MM.1S (cell line): ENCODE data around the gene GBF1.

Experiments used
- DNase-seq: peaks from one replicate; pipeline ENCODE4 v3.0.0-alpha.2; 2015
- H2AFZ ChIP-seq: fragments of 300-600 bp; sonication (generic); 2 replicates; pipeline ENCODE4 v1.6.0; 2016; ENCODE audit warnings: antibody characterized with exemption, low read length
- H3F3A ChIP-seq: fragments of 300-600 bp; sonication (generic); 2 replicates; pipeline ENCODE4 v1.6.1; 2016; ENCODE audit warnings: mild to moderate bottlenecking, antibody characterized with exemption, low read length, moderate library complexity, mixed read lengths; ENCODE audit not compliant: insufficient read depth
- H3K27ac ChIP-seq: fragments of 300-600 bp; sonication (generic); 2 replicates; pipeline ENCODE4 v1.5.1; 2016; ENCODE audit warnings: mild to moderate bottlenecking, low read length
- H3K27me3 ChIP-seq: fragments of 300-600 bp; sonication (generic); replicated peaks from 2 replicates; pipeline ENCODE4 v1.6.0; 2016; ENCODE audit warnings: low read length; ENCODE audit not compliant: insufficient read depth
- H3K36me3 ChIP-seq: fragments of 300-600 bp; sonication (generic); replicated peaks from 2 replicates; pipeline ENCODE4 v1.6.1; 2016; ENCODE audit warnings: mild to moderate bottlenecking, low read length, mixed read lengths; ENCODE audit not compliant: insufficient read depth
- H3K4me1 ChIP-seq: fragments of 300-600 bp; sonication (generic); 2 replicates; pipeline ENCODE4 v1.6.1; 2016; ENCODE audit warnings: low read length, mixed read lengths
- H3K4me2 ChIP-seq: fragments of 300-600 bp; sonication (generic); 2 replicates; pipeline ENCODE4 v1.6.0; 2016; ENCODE audit warnings: low read depth, low read length
- H3K4me3 ChIP-seq: fragments of 300-600 bp; sonication (generic); 2 replicates; pipeline ENCODE4 v1.5.1; 2016; ENCODE audit warnings: low read length, mixed read lengths
- H3K79me2 ChIP-seq: fragments of 300-600 bp; sonication (generic); 2 replicates; pipeline ENCODE4 v1.6.1; 2016; ENCODE audit warnings: mixed run types, low read length, mixed read lengths
- H3K9ac ChIP-seq: fragments of 300-600 bp; sonication (generic); 2 replicates; pipeline ENCODE4 v1.6.1; 2016; ENCODE audit warnings: low read length, mixed read lengths
- H3K9me2 ChIP-seq: fragments of 300-600 bp; sonication (generic); replicated peaks from 2 replicates; pipeline ENCODE4 v1.6.1; 2016; ENCODE audit warnings: mild to moderate bottlenecking, low read length, mixed read lengths; ENCODE audit not compliant: insufficient read depth
- H3K9me3 ChIP-seq: fragments of 300-600 bp; sonication (generic); replicated peaks from 2 replicates; pipeline ENCODE4 v1.6.1; 2016; ENCODE audit warnings: mild to moderate bottlenecking, low read length, mixed read lengths; ENCODE audit not compliant: insufficient read depth
- H4K20me1 ChIP-seq: fragments of 300-600 bp; sonication (generic); 2 replicates; pipeline ENCODE4 v1.6.1; 2016; ENCODE audit warnings: mild to moderate bottlenecking, low read length, moderate library complexity, mixed read lengths; ENCODE audit not compliant: insufficient read depth
- EZH2 ChIP-seq: fragments of 300-600 bp; sonication (generic); optimal IDR thresholded peaks from 2 replicates; pipeline ENCODE3; 2017; ENCODE audit warnings: low read depth, mild to moderate bottlenecking, antibody characterized with exemption, low read length, mixed read lengths
- EZH2phosphoT487 ChIP-seq: fragments of 300-600 bp; sonication (generic); IDR thresholded peaks from 2 replicates; pipeline ENCODE4 v1.6.1; 2018; ENCODE audit warnings: antibody characterized with exemption, low read length
- TF ChIP-seq, protein P1 (sequence below): fragments of 300-600 bp; sonication (generic); IDR thresholded peaks from 2 replicates; pipeline ENCODE4 v1.5.1; 2016; ENCODE audit warnings: antibody characterized with exemption, low read length, mixed read lengths

The GBF1 gene

DNA sequence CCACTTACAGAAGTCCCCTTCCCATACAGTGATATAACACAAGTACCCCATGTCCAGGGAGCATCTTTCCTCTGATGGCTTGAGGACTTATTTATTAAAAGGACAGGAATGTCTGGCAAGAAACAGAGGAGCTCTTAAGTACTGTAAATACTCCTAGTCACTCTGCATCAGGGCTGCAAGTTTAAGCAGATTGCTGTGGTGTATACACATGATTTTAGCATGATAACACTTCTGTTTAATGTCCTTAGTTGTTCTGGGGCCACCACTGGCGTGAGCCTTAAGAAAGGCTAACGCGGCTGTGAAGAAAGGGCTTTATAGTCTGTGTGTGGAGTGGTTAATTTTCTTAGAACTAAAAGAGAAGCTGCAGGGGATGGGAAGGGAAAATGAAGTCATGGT is 65.7 kb downstream of the GBF1 start:
- H3K4me3 ChIP-seq = no peak overlapping the region
- no peak overlapping the region for H3K27ac ChIP-seq
- no peak overlapping the region for H3K9ac ChIP-seq
- H4K20me1 ChIP-seq = 0 out of 2 replicates have a peak, but pooled peaks cover 5% of the 10 kb centered on the region
- no peak overlapping the region for H2AFZ ChIP-seq
- TF ChIP-seq, protein P1, sequence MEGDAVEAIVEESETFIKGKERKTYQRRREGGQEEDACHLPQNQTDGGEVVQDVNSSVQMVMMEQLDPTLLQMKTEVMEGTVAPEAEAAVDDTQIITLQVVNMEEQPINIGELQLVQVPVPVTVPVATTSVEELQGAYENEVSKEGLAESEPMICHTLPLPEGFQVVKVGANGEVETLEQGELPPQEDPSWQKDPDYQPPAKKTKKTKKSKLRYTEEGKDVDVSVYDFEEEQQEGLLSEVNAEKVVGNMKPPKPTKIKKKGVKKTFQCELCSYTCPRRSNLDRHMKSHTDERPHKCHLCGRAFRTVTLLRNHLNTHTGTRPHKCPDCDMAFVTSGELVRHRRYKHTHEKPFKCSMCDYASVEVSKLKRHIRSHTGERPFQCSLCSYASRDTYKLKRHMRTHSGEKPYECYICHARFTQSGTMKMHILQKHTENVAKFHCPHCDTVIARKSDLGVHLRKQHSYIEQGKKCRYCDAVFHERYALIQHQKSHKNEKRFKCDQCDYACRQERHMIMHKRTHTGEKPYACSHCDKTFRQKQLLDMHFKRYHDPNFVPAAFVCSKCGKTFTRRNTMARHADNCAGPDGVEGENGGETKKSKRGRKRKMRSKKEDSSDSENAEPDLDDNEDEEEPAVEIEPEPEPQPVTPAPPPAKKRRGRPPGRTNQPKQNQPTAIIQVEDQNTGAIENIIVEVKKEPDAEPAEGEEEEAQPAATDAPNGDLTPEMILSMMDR = no peak
- no peaks in the 10 kb centered on the region for H3K36me3 ChIP-seq
- H3K9me3 ChIP-seq = no peaks in the 10 kb centered on the region
- peaks cover 88% of the 10 kb centered on the region for H3K79me2 ChIP-seq
- H3K4me2 ChIP-seq = no peak overlapping the region
- no peaks in the 10 kb centered on the region for H3F3A ChIP-seq
- no peaks in the 10 kb centered on the region for H3K4me1 ChIP-seq
- H3K27me3 ChIP-seq = no peaks in the 10 kb centered on the region
- no peaks in the 10 kb centered on the region for H3K9me2 ChIP-seq
- DNase-seq = no peak

DNA sequence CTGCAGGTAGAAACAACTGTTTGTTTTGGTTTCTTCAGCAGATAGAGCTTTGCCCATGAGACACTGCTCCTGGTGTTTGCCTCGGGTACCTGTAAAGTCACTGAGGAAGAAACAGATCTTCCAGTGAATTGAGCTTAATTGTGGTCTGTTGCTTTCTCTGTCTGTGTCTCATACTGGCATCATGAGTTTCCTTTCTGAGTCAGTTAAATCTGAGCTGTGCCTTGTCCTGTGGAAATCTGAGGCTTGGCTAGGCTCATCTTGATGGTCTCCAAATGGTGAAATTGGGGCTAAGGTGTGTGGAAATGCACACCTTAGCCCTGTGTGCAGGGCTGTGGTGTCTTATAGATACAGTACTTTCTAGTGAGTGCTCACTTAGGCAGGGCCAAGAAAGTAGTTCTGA is 67.4 kb downstream of the GBF1 start:
- Histone ChIP-seq H3K4me3 (no peak overlapping the region), H3K79me2 (peaks cover 89% of the 10 kb centered on the region), H3K4me2 (no peak overlapping the region), H3K9ac (no peak overlapping the region), H3K4me1 (no peaks in the 10 kb centered on the region), H3K27me3 (no peaks in the 10 kb centered on the region), H3K36me3 (no peaks in the 10 kb centered on the region), H3K27ac (no peak overlapping the region), H4K20me1 (0 out of 2 replicates have a peak, but pooled peaks cover 5% of the 10 kb centered on the region), H3K9me2 (no peaks in the 10 kb centered on the region), H3K9me3 (no peaks in the 10 kb centered on the region), H3F3A (no peaks in the 10 kb centered on the region), H2AFZ (no peak overlapping the region)
- TF ChIP-seq EZH2phosphoT487 = no peak
- TF ChIP-seq, protein P1 = no peak
- TF ChIP-seq EZH2 = no peak
- no peak for DNase-seq

DNA sequence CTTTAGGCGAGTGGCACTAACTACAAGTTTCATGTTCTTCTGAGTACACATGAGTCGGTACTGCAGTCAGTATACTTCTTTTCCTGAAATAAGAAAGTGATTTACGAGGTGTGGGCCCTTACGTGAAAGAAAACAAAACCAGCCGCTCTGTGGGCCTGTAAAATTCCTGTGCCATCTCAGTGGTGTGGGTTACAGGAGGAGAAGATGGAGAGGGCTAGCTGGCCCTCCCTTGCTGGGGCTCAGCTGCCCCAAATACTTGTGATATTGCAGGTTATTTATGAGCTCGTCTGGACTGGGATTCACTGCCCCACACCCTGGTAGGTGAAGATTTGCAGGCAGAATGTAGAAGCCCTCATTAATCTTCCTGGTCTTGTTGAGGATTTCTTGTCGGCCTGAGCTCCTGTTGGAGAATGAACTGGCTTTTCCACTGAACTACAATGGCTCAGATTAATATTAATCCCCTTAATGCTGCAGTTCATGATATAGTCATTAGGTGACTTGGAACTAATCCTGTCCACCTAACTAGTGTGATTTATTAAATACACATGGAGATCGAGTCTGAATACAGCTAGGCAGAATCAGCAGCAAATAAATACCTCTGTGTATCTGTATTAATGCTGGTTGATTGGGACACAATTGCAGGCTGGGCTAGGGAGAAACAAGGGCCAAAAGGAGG is 68.0 kb downstream of the GBF1 start:
- Histone ChIP-seq H3K9me3 (no peaks in the 10 kb centered on the region), H3K4me2 (no peak overlapping the region), H2AFZ (no peak overlapping the region), H3K27ac (no peak overlapping the region), H3K36me3 (no peaks in the 10 kb centered on the region), H4K20me1 (0 out of 2 replicates have a peak, but pooled peaks cover 5% of the 10 kb centered on the region), H3K4me3 (no peak overlapping the region), H3K9ac (no peak overlapping the region), H3K4me1 (no peaks in the 10 kb centered on the region), H3F3A (no peaks in the 10 kb centered on the region), H3K79me2 (peaks cover 86% of the 10 kb centered on the region), H3K27me3 (no peaks in the 10 kb centered on the region), H3K9me2 (no peaks in the 10 kb centered on the region)
- no peak for DNase-seq
- no peak for TF ChIP-seq EZH2phosphoT487
- TF ChIP-seq, protein P1 = no peak
- TF ChIP-seq EZH2 = no peak
